BJ (cell line): ENCODE data around the gene CITED2. TPM values are rescaled to one million over a fixed set of nuclear protein-coding genes. Genes with fewer than 3 reads are reported as not detected.
A peak's percentile ranks its signal among the peaks of the same experiment; 100 is the strongest.

Experiments
- CTCF ChIA-PET: fragments of 350-600 bp; formaldehyde crosslinking; extraction: SDS; loops from one replicate; lab custom pipeline; 2021; ENCODE audit warnings: antibody characterized with exemption, inconsistent platforms; lab: Yijun Ruan, JAX
- POLR2A ChIA-PET: fragments of 300-600 bp; sonication (Branson Sonifier 250); formaldehyde crosslinking; extraction: SDS; loops from one replicate; lab custom pipeline; 2021; ENCODE audit warnings: antibody characterized with exemption; lab: Charles Lee
- DNase-seq: peaks from one replicate; pipeline ENCODE4 v3.0.0-alpha.2; 2011; ENCODE audit warnings: low read depth
- H3K27me3 ChIP-seq: 2 replicates; pipeline ENCODE4 v1.6.0; 2011; ENCODE audit warnings: low read length; ENCODE audit not compliant: control insufficient read depth, insufficient read depth
- H3K36me3 ChIP-seq: 2 replicates; pipeline ENCODE4 v1.5.1; 2011; ENCODE audit warnings: low read length; ENCODE audit not compliant: control insufficient read depth, insufficient read depth
- H3K4me3 ChIP-seq: 2 replicates; pipeline ENCODE4 v1.5.1; 2011; ENCODE audit warnings: low read depth, mild to moderate bottlenecking, control low read depth, low read length
- CTCF ChIP-seq: IDR thresholded peaks from 2 replicates; pipeline ENCODE4 v1.5.1; 2011; ENCODE audit warnings: low read depth, mild to moderate bottlenecking, control low read depth, inconsistent platforms, low read length, moderate library complexity; ENCODE audit not compliant: insufficient read depth
- polyA plus RNA-seq: library from polyadenylated mRNA; depleted of rRNA; stranded (reverse); fragments of >200 nt; gene quantifications from 2 replicates; pipeline ENCODE4 v1.2.3, GENCODE V29; 2011

The CITED2 gene
- polyA plus RNA-seq, 1 experiment, result 707 TPM

DNA sequence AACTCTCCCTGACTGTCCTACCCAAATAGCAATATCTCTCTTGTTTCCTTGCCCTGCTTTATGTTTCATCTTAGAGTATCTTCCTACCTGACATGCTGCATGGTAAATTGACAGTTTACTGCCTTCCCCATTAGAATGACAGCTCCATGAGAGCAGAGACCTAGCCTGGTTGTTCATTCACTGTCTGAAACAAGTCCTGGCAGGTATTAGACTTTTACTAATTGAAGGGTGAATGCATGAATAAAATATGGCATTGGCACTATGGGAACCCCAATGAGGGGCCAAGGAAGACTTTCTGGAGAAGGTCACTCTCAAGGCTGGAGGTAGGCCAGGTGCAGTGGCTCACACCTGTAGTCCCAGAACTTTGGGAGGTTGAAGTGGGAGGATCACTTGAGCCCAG lies 3.8 kb upstream of the CITED2 start:
- H3K36me3 ChIP-seq, result peaks cover 10% of the 10 kb centered on the region
- CTCF ChIA-PET, result interaction anchor here (0.7 to 1.6 kb wide), 2 partner anchors 29 to 801 kb away, joined by 3 read pairs; no protein-coding TSS in a partner anchor
- no peak overlapping the region for H3K4me3 ChIP-seq
- H3K27me3 ChIP-seq, result no peaks in the 10 kb centered on the region
- no peak for TF ChIP-seq CTCF
- DNase-seq, result no peak
- POLR2A ChIA-PET, result interaction anchor here (0.7 kb wide), 1 partner anchor 25 kb away, joined by 4 read pairs; no protein-coding TSS in a partner anchor

DNA sequence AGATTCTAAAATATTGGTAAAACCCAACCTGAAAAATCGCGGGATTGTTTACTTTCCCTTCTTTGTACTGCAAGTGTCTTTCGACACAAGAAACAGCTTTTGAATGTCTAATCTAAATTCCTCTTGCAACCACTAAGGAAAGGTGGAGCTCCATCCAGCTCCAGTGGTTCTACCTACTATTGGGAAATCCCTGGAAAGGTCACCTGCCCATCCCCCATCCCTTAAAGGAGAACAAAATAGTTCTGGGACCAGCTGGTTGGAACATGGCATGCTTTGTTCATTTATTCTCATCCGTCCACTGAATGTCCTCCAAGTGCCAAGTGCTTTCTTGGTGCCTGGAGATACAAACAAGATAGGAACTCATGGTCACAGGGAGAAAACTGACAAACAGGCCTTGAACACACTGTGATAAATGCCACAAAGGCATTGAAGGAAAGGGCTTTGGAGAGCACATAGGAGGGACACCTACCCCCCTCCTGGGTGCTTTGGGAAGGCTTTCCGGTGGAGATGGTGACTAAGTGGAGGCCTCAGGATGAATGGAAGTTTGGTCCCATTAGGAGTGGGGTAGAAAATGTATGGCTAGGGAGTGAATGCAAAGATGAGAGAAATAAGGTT lies 2.3 kb upstream of the CITED2 start:
- H3K4me3 ChIP-seq, result peak overlapping the region; percentile 64
- POLR2A ChIA-PET, result interaction anchor here (0.6 to 4.3 kb wide), 5 partner anchors 16 to 807 kb away, joined by 3 to 49 read pairs (median 7); no protein-coding TSS in a partner anchor
- no peak for DNase-seq
- CTCF ChIA-PET, result no interaction called here
- H3K27me3 ChIP-seq, result no peaks in the 10 kb centered on the region
- TF ChIP-seq CTCF, result peak; percentile 31
- peaks cover 15% of the 10 kb centered on the region for H3K36me3 ChIP-seq

- Histone ChIP-seq H3K4me3 (peak overlapping the region; percentile 64), H3K36me3 (peaks cover 15% of the 10 kb centered on the region), H3K27me3 (no peaks in the 10 kb centered on the region)
- DNase-seq, result no peak
- no peak for TF ChIP-seq CTCF
- ChIA-PET CTCF (no interaction called here), POLR2A (interaction anchor here (0.6 to 4.3 kb wide), 9 partner anchors 17 to 995 kb away, joined by 3 to 49 read pairs (median 10); no protein-coding TSS in a partner anchor)
Observed at GRCh38 chr6:139376017-139376330, 1.5 kb upstream of the CITED2 start.

DNA sequence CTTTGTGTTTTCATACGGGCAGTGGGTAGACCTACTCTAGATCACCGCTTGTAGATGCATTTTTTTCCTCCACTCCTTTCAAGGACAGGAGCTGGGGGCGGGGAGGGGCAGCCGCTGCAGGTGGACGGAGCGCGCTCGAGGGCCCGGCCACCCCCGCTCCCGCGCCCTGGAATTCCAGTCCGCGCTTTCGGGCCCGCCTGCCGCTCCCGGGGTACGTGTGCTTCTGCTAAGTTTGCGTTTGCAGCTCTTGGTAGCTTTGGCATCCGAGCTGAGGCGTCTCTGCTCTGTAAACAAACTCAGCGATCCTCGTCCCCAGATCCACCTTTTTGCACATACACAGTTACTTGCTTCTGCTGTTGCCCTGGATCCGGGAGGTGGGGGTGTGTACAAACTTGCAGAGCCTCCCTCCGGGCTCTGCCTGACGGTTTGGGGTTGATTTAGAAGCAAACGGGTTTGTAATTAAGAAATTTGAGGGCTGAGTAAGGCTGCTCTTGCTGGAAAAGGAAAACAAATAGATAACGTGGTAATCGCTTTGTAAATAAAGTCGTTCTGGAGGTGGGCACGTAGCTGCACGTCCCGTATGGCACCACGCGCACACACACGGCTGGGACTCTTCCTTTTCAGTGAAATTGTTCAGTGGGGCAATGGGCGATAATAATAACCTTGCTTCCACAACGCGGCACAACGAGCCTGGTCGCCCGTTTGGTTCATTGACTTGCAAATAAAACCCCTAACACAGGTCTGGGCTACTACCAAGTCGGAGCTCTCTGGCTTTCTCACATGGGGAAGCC lies 973 bp upstream of the CITED2 start:
- Histone ChIP-seq H3K27me3 (no peaks in the 10 kb centered on the region), H3K4me3 (peak overlapping the region; percentile 70), H3K36me3 (peaks cover 15% of the 10 kb centered on the region)
- peak; percentile 27; the same call in 1 of the 2 replicates for TF ChIP-seq CTCF
- DNase-seq, result peak; percentile 91
- POLR2A ChIA-PET, result interaction anchor here (0.5 to 4.3 kb wide), 28 partner anchors 8 to 1163 kb away, joined by 3 to 49 read pairs (median 6); no protein-coding TSS in a partner anchor
- CTCF ChIA-PET, result interaction anchor here (1.0 to 1.5 kb wide), 4 partner anchors 279 to 388 kb away, joined by 3 to 4 read pairs (median 3); no protein-coding TSS in a partner anchor

- POLR2A ChIA-PET, result interaction anchor here (0.5 to 4.3 kb wide), 25 partner anchors 10 to 1164 kb away, joined by 3 to 49 read pairs (median 9); no protein-coding TSS in a partner anchor
- no peaks in the 10 kb centered on the region for H3K27me3 ChIP-seq
- H3K36me3 ChIP-seq, result peaks cover 15% of the 10 kb centered on the region
- TF ChIP-seq CTCF, result no peak
- DNase-seq, result no peak
- CTCF ChIA-PET, result interaction anchor here (0.6 to 1.3 kb wide), 5 partner anchors 155 to 1171 kb away, joined by 3 read pairs; no protein-coding TSS in a partner anchor
- peak overlapping the region; percentile 70 for H3K4me3 ChIP-seq
Observed at GRCh38 chr6:139373928-139374356, 506 bp downstream of the CITED2 start.
